ENCODE data around the gene FOXM1.

FOXM1 gene

DNA sequence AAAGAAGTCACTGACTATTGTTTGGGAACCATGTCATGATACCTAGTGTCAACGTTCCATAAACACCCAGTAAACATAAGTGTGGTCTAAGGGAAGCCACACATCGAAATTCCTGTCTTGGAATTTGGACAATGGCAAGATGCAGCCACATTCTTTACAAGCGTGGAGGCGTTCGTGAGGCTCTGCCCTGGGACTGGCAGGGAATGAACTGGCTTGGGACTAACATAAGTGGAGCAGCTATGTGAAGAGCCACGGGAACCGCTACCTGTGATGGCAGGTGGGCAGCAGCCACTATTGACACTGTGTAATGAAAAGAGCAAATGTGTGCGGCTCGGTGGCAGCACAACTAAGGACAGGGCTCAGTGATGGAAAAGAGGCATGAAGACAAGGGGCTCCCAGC, 32.2 kb downstream of the FOXM1 start:
- TF ChIP-seq, protein P1, sequence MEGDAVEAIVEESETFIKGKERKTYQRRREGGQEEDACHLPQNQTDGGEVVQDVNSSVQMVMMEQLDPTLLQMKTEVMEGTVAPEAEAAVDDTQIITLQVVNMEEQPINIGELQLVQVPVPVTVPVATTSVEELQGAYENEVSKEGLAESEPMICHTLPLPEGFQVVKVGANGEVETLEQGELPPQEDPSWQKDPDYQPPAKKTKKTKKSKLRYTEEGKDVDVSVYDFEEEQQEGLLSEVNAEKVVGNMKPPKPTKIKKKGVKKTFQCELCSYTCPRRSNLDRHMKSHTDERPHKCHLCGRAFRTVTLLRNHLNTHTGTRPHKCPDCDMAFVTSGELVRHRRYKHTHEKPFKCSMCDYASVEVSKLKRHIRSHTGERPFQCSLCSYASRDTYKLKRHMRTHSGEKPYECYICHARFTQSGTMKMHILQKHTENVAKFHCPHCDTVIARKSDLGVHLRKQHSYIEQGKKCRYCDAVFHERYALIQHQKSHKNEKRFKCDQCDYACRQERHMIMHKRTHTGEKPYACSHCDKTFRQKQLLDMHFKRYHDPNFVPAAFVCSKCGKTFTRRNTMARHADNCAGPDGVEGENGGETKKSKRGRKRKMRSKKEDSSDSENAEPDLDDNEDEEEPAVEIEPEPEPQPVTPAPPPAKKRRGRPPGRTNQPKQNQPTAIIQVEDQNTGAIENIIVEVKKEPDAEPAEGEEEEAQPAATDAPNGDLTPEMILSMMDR (IDR thresholded peaks at IDR 0.05), result no peak
- no peaks in the 10 kb centered on the region for H3K36me3 ChIP-seq (ENCODE audit: control insufficient read depth, insufficient read depth, low read length)
- no peak overlapping the region for H3K4me3 ChIP-seq (ENCODE audit: low read depth, low read length)
- no peak overlapping the region for H2AFZ ChIP-seq
- no peaks in the 10 kb centered on the region for H3K4me1 ChIP-seq
- no peak overlapping the region for H3K9ac ChIP-seq
- no peaks in the 10 kb centered on the region for H3K27me3 ChIP-seq (ENCODE audit: control insufficient read depth, insufficient read depth, low read length)
- H3K9me3 ChIP-seq (ENCODE audit: control insufficient read depth, low read length), result no peaks in the 10 kb centered on the region
- no peak overlapping the region for H3K4me2 ChIP-seq (ENCODE audit: low read length)
- H3K79me2 ChIP-seq, result no peaks in the 10 kb centered on the region
- H3K27ac ChIP-seq, result no peak overlapping the region

DNA sequence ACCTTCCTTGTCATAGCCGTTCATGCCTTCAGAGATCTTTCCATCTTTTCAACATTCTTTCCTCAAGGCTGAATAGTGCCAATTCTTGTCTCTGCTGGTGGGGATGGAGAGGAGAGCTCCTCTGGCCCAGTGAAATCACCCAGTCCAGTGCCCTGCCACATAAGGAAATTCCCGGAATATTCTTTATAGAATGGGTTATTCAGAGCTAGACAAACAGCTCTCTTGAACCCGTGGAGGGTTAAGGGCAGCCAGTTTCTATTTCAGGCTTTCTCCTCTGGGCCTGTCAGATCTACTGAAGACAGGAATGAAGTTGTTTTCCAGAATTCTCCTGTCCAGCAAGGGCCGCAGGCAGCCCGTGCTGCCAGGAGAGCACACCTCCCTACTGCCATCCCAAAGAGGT, 34.0 kb downstream of the FOXM1 start:
- no peak overlapping the region for H2AFZ ChIP-seq
- H3K4me3 ChIP-seq (ENCODE audit: low read depth, low read length), result no peak overlapping the region
- no peaks in the 10 kb centered on the region for H3K9me3 ChIP-seq (ENCODE audit: control insufficient read depth, low read length)
- TF ChIP-seq, protein P1 (IDR thresholded peaks at IDR 0.05), result no peak
- H3K79me2 ChIP-seq, result no peaks in the 10 kb centered on the region
- no peak overlapping the region for H3K9ac ChIP-seq
- no peak overlapping the region for H3K27ac ChIP-seq
- no peaks in the 10 kb centered on the region for H3K36me3 ChIP-seq (ENCODE audit: control insufficient read depth, insufficient read depth, low read length)
- no peak overlapping the region for H3K4me2 ChIP-seq (ENCODE audit: low read length)
- no peaks in the 10 kb centered on the region for H3K4me1 ChIP-seq
- no peaks in the 10 kb centered on the region for H3K27me3 ChIP-seq (ENCODE audit: control insufficient read depth, insufficient read depth, low read length)

DNA sequence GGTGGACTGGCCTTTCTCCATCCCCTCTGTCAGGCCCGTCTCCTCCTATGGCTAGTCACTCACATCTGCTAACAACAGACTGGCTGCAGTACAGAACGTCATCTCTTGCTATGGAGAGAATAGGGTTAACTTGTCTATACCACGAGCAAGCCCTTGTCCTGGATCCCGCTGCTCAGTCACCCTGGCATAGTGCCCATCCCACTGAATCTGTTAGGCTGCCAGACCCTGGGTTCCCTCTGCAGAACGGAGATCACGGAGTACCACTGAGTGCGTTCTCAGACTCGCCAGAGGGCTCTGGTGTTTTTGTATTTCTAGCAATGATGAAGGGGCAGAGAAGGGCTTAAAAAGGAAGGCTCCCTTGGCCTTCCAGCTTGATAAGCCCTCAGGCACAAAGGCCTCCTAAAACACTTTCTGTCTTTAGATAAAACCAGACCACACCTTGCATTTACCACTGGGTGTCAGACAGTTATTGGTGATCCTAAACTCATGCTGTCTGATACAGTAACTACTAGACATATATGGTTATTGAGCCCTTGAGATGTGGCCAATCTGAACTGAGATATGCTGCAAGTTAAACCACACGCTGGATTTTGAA, 35.8 kb downstream of the FOXM1 start:
- Histone ChIP-seq H3K79me2 (no peaks in the 10 kb centered on the region), H3K27me3 (ENCODE audit: control insufficient read depth, insufficient read depth, low read length) (no peaks in the 10 kb centered on the region), H3K9me3 (ENCODE audit: control insufficient read depth, low read length) (no peaks in the 10 kb centered on the region), H3K36me3 (ENCODE audit: control insufficient read depth, insufficient read depth, low read length) (no peaks in the 10 kb centered on the region), H3K4me1 (no peaks in the 10 kb centered on the region), H3K4me3 (ENCODE audit: low read depth, low read length) (no peak overlapping the region), H3K27ac (no peak overlapping the region), H3K9ac (no peak overlapping the region), H2AFZ (no peak overlapping the region), H3K4me2 (ENCODE audit: low read length) (no peak overlapping the region)
- TF ChIP-seq, protein P1 (IDR thresholded peaks at IDR 0.05), result no peak

DNA sequence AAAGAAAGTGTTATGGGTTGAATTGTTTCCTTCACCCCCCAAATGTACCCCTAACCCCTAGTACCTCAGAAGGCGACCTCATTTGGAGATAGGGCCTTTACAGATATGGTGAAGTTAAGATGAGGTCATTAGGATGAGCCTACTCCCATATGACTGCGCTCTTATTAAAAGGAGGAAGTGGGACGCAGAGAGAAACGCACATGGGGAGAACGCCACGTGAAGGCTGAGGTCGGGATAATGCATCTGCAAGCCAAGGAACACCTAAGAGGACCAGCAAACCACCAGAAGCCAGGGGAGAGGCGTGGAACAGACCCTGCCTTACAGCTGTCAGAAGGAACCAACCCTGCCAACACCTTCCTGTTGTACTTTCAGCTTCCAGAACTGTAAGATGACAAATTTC, 40.4 kb downstream of the FOXM1 start:
- H3K4me2 ChIP-seq (ENCODE audit: low read length), result no peak overlapping the region
- no peak overlapping the region for H3K4me3 ChIP-seq (ENCODE audit: low read depth, low read length)
- TF ChIP-seq, protein P1 (IDR thresholded peaks at IDR 0.05), result no peak
- no peak overlapping the region for H3K27ac ChIP-seq
- no peaks in the 10 kb centered on the region for H3K9me3 ChIP-seq (ENCODE audit: control insufficient read depth, low read length)
- H3K79me2 ChIP-seq, result no peaks in the 10 kb centered on the region
- H3K27me3 ChIP-seq (ENCODE audit: control insufficient read depth, insufficient read depth, low read length), result no peaks in the 10 kb centered on the region
- H2AFZ ChIP-seq, result no peak overlapping the region
- H3K9ac ChIP-seq, result no peak overlapping the region
- H3K36me3 ChIP-seq (ENCODE audit: control insufficient read depth, insufficient read depth, low read length), result no peaks in the 10 kb centered on the region
- no peaks in the 10 kb centered on the region for H3K4me1 ChIP-seq

DNA sequence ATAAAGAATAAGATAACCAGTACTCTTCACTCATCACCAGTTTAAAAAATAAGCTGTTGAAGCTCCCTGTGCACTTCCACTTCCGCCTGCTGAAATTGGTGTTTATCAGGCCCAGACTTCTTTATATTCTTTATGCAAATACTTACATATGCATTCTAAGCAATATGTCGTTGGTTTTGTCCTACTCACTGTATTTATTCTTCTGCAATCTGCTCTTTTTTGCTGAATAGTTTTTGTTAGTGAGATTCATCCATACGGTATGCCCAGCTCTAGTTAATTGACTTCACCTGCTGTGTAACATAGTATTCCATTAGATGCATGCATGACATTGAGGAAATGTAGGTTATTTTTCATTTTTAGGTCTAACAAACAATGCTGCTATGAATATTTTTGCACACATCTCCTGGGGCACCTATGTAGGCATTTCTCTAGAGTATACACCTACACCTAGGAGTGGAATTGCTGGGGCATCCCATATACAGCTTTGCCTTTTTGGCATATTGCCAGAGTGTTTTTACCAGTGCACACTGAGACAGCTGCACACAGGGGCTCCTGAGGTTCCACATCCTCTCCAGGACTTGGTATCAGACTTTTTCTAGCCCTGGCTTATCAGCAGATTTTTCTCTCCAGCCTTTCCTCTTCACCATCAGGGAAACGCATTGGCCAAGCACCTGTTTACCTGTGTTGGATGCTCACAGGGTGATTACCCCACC, 41.1 kb downstream of the FOXM1 start:
- Histone ChIP-seq H3K4me3 (ENCODE audit: low read depth, low read length) (no peak overlapping the region), H3K4me2 (ENCODE audit: low read length) (no peak overlapping the region), H3K4me1 (no peaks in the 10 kb centered on the region), H3K27ac (no peak overlapping the region), H3K79me2 (no peaks in the 10 kb centered on the region), H3K9ac (no peak overlapping the region), H3K27me3 (ENCODE audit: control insufficient read depth, insufficient read depth, low read length) (no peaks in the 10 kb centered on the region), H2AFZ (no peak overlapping the region), H3K36me3 (ENCODE audit: control insufficient read depth, insufficient read depth, low read length) (no peaks in the 10 kb centered on the region), H3K9me3 (ENCODE audit: control insufficient read depth, low read length) (no peaks in the 10 kb centered on the region)
- TF ChIP-seq, protein P1 (IDR thresholded peaks at IDR 0.05), result no peak

Measured in parathyroid adenoma (tissue), 2 donors.